Germinal center (tissue), 1 donor: Measurements from ENCODE around the gene EML6.

Experiments used
- DNase-seq: peaks from one replicate; pipeline ENCODE4 v3.0.0; 2012; ENCODE audit warnings: mixed read lengths, low spot score

Gene EML6

GRCh38 chr2:55003706-55004639 is 280.5 kb downstream of the EML6 start:
- no peak for DNase-seq

GRCh38 chr2:55006306-55006705 is 282.8 kb downstream of the EML6 start:
- DNase-seq, result no peak

GRCh38 chr2:55009277-55010060 is 286.0 kb downstream of the EML6 start:
- DNase-seq, result peak; percentile 4

- DNase-seq, result peak; percentile 62
Measured at GRCh38 chr2:55010149-55010591, 286.7 kb downstream of the EML6 start.

- DNase-seq, result no peak
Measured at GRCh38 chr2:55010915-55011314, 287.5 kb downstream of the EML6 start.

GRCh38 chr2:55011831-55012671 is 288.6 kb downstream of the EML6 start:
- DNase-seq, result no peak

GRCh38 chr2:55012672-55013484 is 289.4 kb downstream of the EML6 start:
- no peak for DNase-seq

GRCh38 chr2:55013936-55014335 is 290.5 kb downstream of the EML6 start:
- no peak for DNase-seq

GRCh38 chr2:55014962-55015939 is 291.8 kb downstream of the EML6 start:
- peak; percentile 19 for DNase-seq

- no peak for DNase-seq
Measured at GRCh38 chr2:55017428-55017827, 294.0 kb downstream of the EML6 start.

GRCh38 chr2:55017880-55018279 is 294.4 kb downstream of the EML6 start:
- no peak for DNase-seq

GRCh38 chr2:55018619-55019018 is 295.2 kb downstream of the EML6 start:
- no peak for DNase-seq

- DNase-seq, result peak; percentile 8
Measured at GRCh38 chr2:55019526-55020258, 296.2 kb downstream of the EML6 start.
